ENCODE measurements around the gene NUP188. TPM values are rescaled to one million over a fixed set of nuclear protein-coding genes. Genes with fewer than 3 reads are reported as not detected.

Gene NUP188
- total RNA-seq, 1 donor from 2014 or later, result 37.6 TPM

GRCh38 chr9:129011761-129012181, 64.3 kb downstream of the NUP188 start:
- no peak for TF ChIP-seq CTCF (conservative IDR thresholded peaks at IDR 0.05; ENCODE audit: low read depth, low read length)
- no peak overlapping the region for H3K4me3 ChIP-seq (ENCODE audit: low read depth, low read length)
- no peak for DNase-seq (ENCODE audit: low read depth)

DNA sequence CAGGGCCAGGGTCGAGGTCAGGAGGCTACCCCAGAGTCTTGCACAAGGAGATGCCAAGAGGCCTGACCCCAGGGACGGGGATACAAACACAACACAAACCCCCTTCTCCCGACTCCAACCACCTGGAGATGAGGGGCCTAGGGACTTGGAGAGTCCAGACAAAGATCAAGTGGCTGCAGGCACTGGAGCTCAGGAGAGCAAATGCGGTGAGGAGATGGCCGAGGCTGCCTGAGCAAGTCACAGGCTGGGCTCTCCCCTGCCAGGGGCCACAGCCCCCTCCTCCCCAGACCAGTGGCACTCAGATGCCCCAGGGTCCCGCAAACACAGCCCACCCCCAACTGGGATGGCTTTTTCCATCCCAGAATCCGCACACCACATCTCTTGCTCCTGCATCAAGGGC, 64.8 kb downstream of the NUP188 start:
- no peak for DNase-seq (ENCODE audit: low read depth)
- no peak overlapping the region for H3K4me3 ChIP-seq (ENCODE audit: low read depth, low read length)
- TF ChIP-seq CTCF (conservative IDR thresholded peaks at IDR 0.05; ENCODE audit: low read depth, low read length), result no peak

DNA sequence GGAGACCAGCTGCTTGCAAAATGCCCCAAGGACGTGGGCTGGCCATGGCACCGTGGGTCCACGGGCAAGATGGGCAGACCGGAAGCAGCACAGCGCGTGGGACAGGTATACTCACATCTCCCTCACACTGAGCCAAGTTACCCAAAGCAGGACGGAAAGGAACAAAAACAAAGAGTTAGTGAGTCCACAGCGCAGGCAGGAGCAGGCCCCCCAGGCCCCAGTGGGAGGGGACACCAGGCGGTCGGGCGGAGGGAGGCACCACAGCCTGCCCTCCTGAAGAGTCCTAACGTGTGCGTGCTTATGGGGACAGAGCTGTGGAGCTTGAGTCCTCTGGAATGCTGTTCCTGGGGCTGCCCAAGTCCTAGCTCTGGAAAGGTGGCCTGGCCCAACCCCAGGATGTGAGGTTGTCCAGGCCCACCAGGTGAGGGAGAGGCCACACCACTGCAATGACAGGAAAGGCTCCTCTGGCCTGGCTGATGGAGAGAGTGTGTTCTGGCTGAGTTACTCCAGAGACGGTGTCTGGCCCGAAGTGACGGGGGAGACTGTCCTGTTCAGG, 65.5 kb downstream of the NUP188 start:
- TF ChIP-seq CTCF (conservative IDR thresholded peaks at IDR 0.05; ENCODE audit: low read depth, low read length), result no peak
- H3K4me3 ChIP-seq (ENCODE audit: low read depth, low read length), result no peak overlapping the region

DNA sequence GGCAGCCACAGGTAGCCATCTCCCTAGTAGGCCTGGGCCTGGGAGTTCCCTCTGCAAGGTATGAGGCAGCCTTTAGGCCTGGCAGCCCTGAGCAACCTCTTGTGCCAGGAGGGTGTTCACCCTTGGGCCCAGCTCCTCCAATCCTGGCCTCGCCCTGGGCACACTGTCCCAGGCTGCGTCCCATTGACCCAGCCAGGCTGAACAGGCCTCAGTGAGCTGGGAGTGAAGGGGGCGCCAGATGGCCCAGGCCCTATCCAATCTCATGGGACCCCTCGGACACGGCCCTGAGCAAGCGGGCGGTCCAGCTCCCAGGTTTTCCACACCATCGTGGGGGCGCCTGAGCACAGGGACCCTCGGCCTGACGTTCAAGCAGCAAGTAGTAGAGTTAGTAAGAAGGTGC, 66.2 kb downstream of the NUP188 start:
- no peak for DNase-seq (ENCODE audit: low read depth)
- no peak overlapping the region for H3K4me3 ChIP-seq (ENCODE audit: low read depth, low read length)
- no peak for TF ChIP-seq CTCF (conservative IDR thresholded peaks at IDR 0.05; ENCODE audit: low read depth, low read length)

More for the DNA sequence above, 65.5 kb downstream of the NUP188 start:
- DNase-seq (ENCODE audit: low read depth), result no peak

DNA sequence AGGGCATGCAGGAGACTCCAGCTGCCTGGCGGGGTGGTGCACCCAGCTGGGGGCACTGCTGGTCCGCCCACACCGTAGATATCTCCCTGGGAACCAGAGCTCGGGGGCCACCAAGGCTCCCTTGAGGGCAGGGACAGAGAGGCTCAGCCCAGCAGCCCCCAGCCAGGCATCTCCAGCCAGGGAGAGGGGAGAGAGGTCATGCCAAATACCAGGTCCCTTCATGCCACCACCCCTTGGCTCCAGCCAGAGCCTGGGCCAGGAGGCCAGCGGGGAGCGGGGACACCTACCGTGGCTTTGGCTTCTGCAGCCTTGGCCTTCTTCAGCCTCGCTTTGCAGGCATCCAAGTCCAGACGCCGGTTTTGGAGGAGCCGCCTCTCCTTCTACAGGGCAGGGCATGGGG, 66.6 kb downstream of the NUP188 start:
- DNase-seq (ENCODE audit: low read depth), result no peak
- H3K4me3 ChIP-seq (ENCODE audit: low read depth, low read length), result no peak overlapping the region
- no peak for TF ChIP-seq CTCF (conservative IDR thresholded peaks at IDR 0.05; ENCODE audit: low read depth, low read length)

- H3K4me3 ChIP-seq (ENCODE audit: low read depth, low read length), result no peak overlapping the region
- no peak for DNase-seq (ENCODE audit: low read depth)
- TF ChIP-seq CTCF (conservative IDR thresholded peaks at IDR 0.05; ENCODE audit: low read depth, low read length), result no peak
Observed at GRCh38 chr9:129014608-129015007, 67.1 kb downstream of the NUP188 start.

- H3K4me3 ChIP-seq (ENCODE audit: low read depth, low read length), result no peak overlapping the region
- TF ChIP-seq CTCF (conservative IDR thresholded peaks at IDR 0.05; ENCODE audit: low read depth, low read length), result no peak
- no peak for DNase-seq (ENCODE audit: low read depth)
Observed at GRCh38 chr9:129021091-129021490, 73.6 kb downstream of the NUP188 start.

Measured in epithelial cell of proximal tubule (primary cell).